Daoy (cell line): ENCODE data around the gene CASP1. TPM values are rescaled to one million over a fixed set of nuclear protein-coding genes. Genes with fewer than 3 reads are reported as not detected.

Source experiments
- DNase-seq: peaks from one replicate; pipeline ENCODE4 v3.0.0-alpha.2; 2015; ENCODE audit warnings: low read depth
- total RNA-seq: library from RNA; depleted of rRNA; stranded (reverse); fragments of >200 nt; shearing (Covaris generic); gene quantifications from 2 replicates; pipeline ENCODE4 v1.2.3, GENCODE V29; 2014; rRNA removed

Gene CASP1
- total RNA-seq, 1 experiment from 2014 or later, result 6.2 TPM

GRCh38 chr11:104984808-104985207, 50.1 kb downstream of the CASP1 start:
- no peak for DNase-seq

GRCh38 chr11:104979839-104980238, 55.1 kb downstream of the CASP1 start:
- no peak for DNase-seq

Other genes starting within 250 kb of the CASP1 start
- not detected in 2 replicates for gene CASP12, start 136.7 kb downstream of the CASP1 start, total RNA-seq
- 132 and 157 TPM in 2 replicates for gene CASP4, start 66.6 kb downstream of the CASP1 start, total RNA-seq
- gene CASP5, start 12.0 kb downstream of the CASP1 start, total RNA-seq, result not detected in 2 replicates
- gene CARD16, start 10.2 kb upstream of the CASP1 start, total RNA-seq, result 22.2 and 32.5 TPM in 2 replicates
- 0.80 and 1.0 TPM in 2 replicates for gene CARD18, start 104.6 kb upstream of the CASP1 start, total RNA-seq